Aorta (tissue), 5 donors: ENCODE results near the gene ITM2C. TPM values are rescaled to one million over a fixed set of nuclear protein-coding genes. Genes with fewer than 3 reads are reported as not detected.

Source experiments
- ATAC-seq: fragments of 200-7000 bp; cut with Tn5 transposase; one replicate; pipeline ENCODE4 v1.9.1; 2022; ENCODE audit warnings: moderate library complexity; ENCODE audit not compliant: low FRiP score
- DNase-seq, 2 donors: peaks; one replicate each; pipeline ENCODE4 v3.0.0-alpha.2; 2020
- H3K27ac ChIP-seq, 2 donors: one replicate each; pipeline ENCODE4 v1.5.1; 2013; ENCODE audit warnings: low read length in 2 of 2, mild to moderate bottlenecking in 2 of 2, moderate library complexity in 2 of 2, control low read depth in 1 of 2, inconsistent platforms in 1 of 2, low read depth in 1 of 2
- H3K27me3 ChIP-seq, 2 donors: one replicate each; pipeline ENCODE4 v1.6.1; 2013; ENCODE audit warnings: control low read depth in 1 of 2, low read length in 1 of 2, mild to moderate bottlenecking in 1 of 2, moderate library complexity in 1 of 2; ENCODE audit not compliant: insufficient read depth in 2 of 2, control insufficient read depth in 1 of 2
- H3K36me3 ChIP-seq, 2 donors: one replicate each; pipeline ENCODE4 v1.6.1; 2013; ENCODE audit warnings: control low read depth in 1 of 2, low read length in 1 of 2, mild to moderate bottlenecking in 1 of 2; ENCODE audit not compliant: insufficient read depth in 2 of 2, control insufficient read depth in 1 of 2
- H3K4me1 ChIP-seq, 2 donors: one replicate each; pipeline ENCODE4 v1.6.1; 2013; ENCODE audit warnings: low read length in 2 of 2, control low read depth in 1 of 2, mild to moderate bottlenecking in 1 of 2, moderate library complexity in 1 of 2; ENCODE audit not compliant: insufficient read depth in 2 of 2, control insufficient read depth in 1 of 2
- H3K4me3 ChIP-seq, 2 donors: one replicate each; pipeline ENCODE4 v1.5.1; 2013; ENCODE audit warnings: low read length in 2 of 2, control low read depth in 1 of 2, mild to moderate bottlenecking in 1 of 2
- H3K9me3 ChIP-seq: one replicate; pipeline ENCODE4 v1.6.1; 2013; ENCODE audit warnings: mild to moderate bottlenecking, low read length; ENCODE audit not compliant: control insufficient read depth
- WGBS, 2 donors: extraction: QIAGEN DNeasy Blood & Tissue Kit; methylation state at CpG; one replicate each; pipeline ENCODE4 v1.1.7; 2013; 5-methylcytosine and 5-hydroxymethylcytosine counted together
- intact Hi-C, 2 donors: fragments of 100-400 bp; cut with DNase I; formaldehyde crosslinking; loops; one replicate each; pipeline versions ENCODE4 v1.14.2 to v1.15.0; 2022
- polyA plus RNA-seq, 2 donors: library from polyadenylated mRNA; stranded (reverse); fragments of 200-250 nt; gene quantifications; one replicate each; pipeline ENCODE4 v1.2.3, GENCODE V29; 2013
- total RNA-seq, 2 donors: library from RNA; stranded (reverse); fragmentation: NEBNext Ultra II Directional; extraction: Animal tissue kit (Norgen Biotek cat#: 25700); gene quantifications; one replicate each; pipeline ENCODE4 v1.2.1, GENCODE V29; 2021
- donor health status: healthy with polysubstance abuse.
- donor health status: Bipolar disorder and iron deficiency.
- donor health status: DM: no; HTN: no; CAD: no.
- donor health status: DM: no; HTN: no; CAD: no.
- donor health status: DM: yes; HTN: yes; CAD: no.

ITM2C gene
- total and polyA plus RNA-seq, 4 donors = 59.6 to 117 (median 90.5) TPM

DNA sequence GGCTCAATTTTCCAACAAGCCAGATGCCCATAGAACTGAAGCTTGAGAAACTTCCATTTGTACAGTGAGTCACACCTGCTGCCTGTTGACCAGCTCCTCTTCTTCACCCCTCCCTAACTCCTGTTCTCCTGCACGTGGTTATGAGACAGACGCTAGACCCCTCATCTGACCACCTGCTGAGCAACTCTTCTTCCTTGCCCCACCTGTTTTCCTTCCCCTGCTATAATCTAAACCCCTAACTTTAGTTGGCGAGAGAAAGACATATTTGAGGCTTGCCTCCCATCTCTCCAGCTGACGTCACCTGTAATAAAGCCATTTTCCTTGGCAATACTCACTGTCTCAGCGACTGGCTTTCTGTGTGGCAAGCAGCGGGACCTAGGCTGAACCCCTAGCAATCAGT, 22.3 kb upstream of the ITM2C start:
- Histone ChIP-seq H3K4me3 (no peak overlapping the region), H3K4me1 (no peaks in the 10 kb centered on the region), H3K36me3 (no peaks in the 10 kb centered on the region), H3K27ac (no peak overlapping the region), H3K27me3 (no peaks in the 10 kb centered on the region), H3K9me3 (no peaks in the 10 kb centered on the region)
- intact Hi-C loops = no loop called here
- DNase-seq = peak in 1 of 2 donors; percentile 2
- 31 to 39% methylated on average over 6 of the region's 6 CpGs for WGBS, 2 donors
- no peak for ATAC-seq

DNA sequence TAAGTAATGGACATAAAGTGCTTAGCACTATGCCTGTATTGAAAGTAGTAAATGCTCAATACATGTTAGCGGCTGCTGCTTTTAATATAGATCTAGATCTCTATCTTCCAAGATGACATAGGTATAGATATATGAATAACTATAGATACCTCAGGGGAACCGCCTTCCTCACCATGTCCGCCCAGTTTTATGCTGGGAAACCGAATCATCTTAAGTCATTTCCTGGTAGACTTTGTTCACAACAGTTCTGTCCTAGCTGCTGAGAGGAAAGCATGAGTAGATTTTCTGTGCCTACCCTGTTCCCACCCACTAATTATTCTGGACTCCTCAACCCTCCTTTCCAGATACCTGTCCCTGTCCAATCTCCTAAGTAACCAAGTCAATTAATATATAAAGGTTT, 21.6 kb upstream of the ITM2C start:
- Histone ChIP-seq H3K27me3 (no peaks in the 10 kb centered on the region), H3K4me3 (no peak overlapping the region), H3K9me3 (no peaks in the 10 kb centered on the region), H3K36me3 (no peaks in the 10 kb centered on the region), H3K27ac (no peak overlapping the region), H3K4me1 (no peaks in the 10 kb centered on the region)
- ATAC-seq (no peak), DNase-seq (no peak)
- WGBS, 2 donors = 89% methylated on average over 4 of the region's 4 CpGs
- intact Hi-C loops = no loop called here

- DNase-seq (no peak), ATAC-seq (no peak)
- Histone ChIP-seq H3K27me3 (no peaks in the 10 kb centered on the region), H3K4me3 (no peak overlapping the region), H3K36me3 (no peaks in the 10 kb centered on the region), H3K4me1 (no peaks in the 10 kb centered on the region), H3K27ac (no peak overlapping the region), H3K9me3 (no peaks in the 10 kb centered on the region)
- intact Hi-C loops = loop anchor here in 1 of 2 donors (5.0 kb wide), 1 partner anchor 141 kb away; no protein-coding TSS in a partner anchor
- 97 to 99% methylated on average over 6 of the region's 6 CpGs for WGBS, 2 donors
Observed at GRCh38 chr2:230846360-230846759, 18.4 kb upstream of the ITM2C start.

DNA sequence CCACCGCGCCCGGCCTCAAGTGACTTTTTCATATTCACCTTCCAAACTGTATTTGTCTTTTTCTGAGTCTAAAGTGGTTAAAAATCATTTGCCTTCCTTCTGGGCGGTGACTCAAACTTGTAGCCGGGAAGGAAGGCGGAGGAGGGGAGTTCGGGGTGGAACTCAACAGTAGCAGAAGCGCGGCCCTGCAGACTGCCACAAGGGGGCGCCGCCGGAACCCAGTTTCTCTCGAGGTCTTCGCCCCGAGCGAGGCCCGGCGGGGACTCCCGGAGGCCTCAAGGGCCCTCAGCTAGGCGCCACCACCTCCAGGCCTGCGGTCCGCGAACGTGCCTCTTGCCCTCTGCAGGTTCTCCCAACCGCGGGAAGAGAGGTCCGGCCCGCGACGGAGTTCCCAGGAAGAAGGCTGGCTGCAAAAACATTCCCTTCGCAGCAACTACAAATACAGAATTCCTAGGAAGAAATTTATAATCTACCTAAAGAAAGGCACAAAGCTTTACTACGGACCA, 16.8 kb upstream of the ITM2C start:
- ATAC-seq (peak; percentile 90), DNase-seq (peak; percentile 93 to 97)
- Histone ChIP-seq H3K4me1 (no peaks in the 10 kb centered on the region), H3K4me3 (peak overlapping the region in 1 of 2 donors; percentile 4), H3K27me3 (no peaks in the 10 kb centered on the region), H3K36me3 (no peaks in the 10 kb centered on the region), H3K27ac (no peak overlapping the region), H3K9me3 (no peaks in the 10 kb centered on the region)
- intact Hi-C loops = loop anchor here in 1 of 2 donors (2.0 to 5.0 kb wide), 2 partner anchors 67 to 139 kb away; no protein-coding TSS in a partner anchor
- WGBS, 2 donors = 5 to 6% methylated on average over 32 of the region's 32 CpGs

DNA sequence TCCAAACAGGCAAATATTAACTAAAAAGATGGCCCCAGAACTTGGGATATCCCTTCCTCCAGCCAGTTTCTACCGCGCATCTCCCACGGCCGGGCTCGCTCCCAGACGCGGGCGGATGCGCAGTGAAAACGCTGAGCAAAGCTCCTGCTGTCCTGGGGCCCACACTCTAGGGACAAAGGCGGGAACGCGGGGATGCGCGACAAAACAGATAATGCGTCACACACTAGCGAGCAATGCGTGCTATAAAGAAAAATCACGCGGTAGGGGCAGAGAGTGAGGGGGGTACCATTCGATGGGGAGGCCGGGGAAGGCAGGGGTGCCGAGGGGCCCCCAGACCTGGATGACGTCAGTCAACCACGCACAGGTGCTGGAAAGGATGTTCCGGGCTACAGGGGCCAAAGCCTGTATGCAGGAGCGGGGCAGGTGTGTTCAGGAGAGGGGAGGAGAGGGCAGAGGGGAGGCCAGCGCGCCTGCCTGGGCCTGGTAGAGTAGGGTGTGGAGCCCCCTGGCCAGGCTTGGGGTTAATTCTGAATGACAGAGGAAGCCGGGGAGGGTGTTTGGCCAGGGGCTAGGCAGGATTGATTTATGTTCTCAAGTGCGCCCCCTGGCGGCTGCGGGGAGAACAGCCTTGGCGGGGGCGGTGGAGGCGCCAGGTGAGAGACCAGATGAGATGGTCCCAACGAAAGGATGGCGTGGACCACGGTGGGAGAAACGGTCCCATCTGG, 14.9 kb upstream of the ITM2C start:
- H3K9me3 ChIP-seq = no peaks in the 10 kb centered on the region
- H3K36me3 ChIP-seq = no peaks in the 10 kb centered on the region
- no peak overlapping the region for H3K27ac ChIP-seq
- H3K4me1 ChIP-seq = no peaks in the 10 kb centered on the region
- ATAC-seq (no peak), DNase-seq (no peak)
- no peak overlapping the region for H3K4me3 ChIP-seq
- WGBS, 2 donors = 61 to 66% methylated on average over 40 of the region's 40 CpGs
- intact Hi-C loops = loop anchor here in 1 of 2 donors (2.0 to 5.0 kb wide), 2 partner anchors 65 to 138 kb away; no protein-coding TSS in a partner anchor
- H3K27me3 ChIP-seq = no peaks in the 10 kb centered on the region

- Histone ChIP-seq H3K9me3 (no peaks in the 10 kb centered on the region), H3K4me1 (no peaks in the 10 kb centered on the region), H3K27ac (no peak overlapping the region), H3K36me3 (no peaks in the 10 kb centered on the region), H3K27me3 (no peaks in the 10 kb centered on the region), H3K4me3 (no peak overlapping the region)
- intact Hi-C loops = no loop called here
- no peak for ATAC-seq
- WGBS, 2 donors = 60 to 61% methylated on average over 7 of the region's 7 CpGs
- no peak for DNase-seq
Observed at GRCh38 chr2:230850358-230850658, 14.4 kb upstream of the ITM2C start.

- ATAC-seq (no peak), DNase-seq (no peak)
- Histone ChIP-seq H3K9me3 (no peaks in the 10 kb centered on the region), H3K27ac (no peak overlapping the region), H3K27me3 (peaks cover 0 to 5% of the 10 kb centered on the region in 2 donors), H3K36me3 (no peaks in the 10 kb centered on the region), H3K4me3 (no peak overlapping the region), H3K4me1 (no peaks in the 10 kb centered on the region)
- 87 to 88% methylated on average over 4 of the region's 4 CpGs for WGBS, 2 donors
- intact Hi-C loops = no loop called here
Observed at GRCh38 chr2:230852113-230852512, 12.6 kb upstream of the ITM2C start.

DNA sequence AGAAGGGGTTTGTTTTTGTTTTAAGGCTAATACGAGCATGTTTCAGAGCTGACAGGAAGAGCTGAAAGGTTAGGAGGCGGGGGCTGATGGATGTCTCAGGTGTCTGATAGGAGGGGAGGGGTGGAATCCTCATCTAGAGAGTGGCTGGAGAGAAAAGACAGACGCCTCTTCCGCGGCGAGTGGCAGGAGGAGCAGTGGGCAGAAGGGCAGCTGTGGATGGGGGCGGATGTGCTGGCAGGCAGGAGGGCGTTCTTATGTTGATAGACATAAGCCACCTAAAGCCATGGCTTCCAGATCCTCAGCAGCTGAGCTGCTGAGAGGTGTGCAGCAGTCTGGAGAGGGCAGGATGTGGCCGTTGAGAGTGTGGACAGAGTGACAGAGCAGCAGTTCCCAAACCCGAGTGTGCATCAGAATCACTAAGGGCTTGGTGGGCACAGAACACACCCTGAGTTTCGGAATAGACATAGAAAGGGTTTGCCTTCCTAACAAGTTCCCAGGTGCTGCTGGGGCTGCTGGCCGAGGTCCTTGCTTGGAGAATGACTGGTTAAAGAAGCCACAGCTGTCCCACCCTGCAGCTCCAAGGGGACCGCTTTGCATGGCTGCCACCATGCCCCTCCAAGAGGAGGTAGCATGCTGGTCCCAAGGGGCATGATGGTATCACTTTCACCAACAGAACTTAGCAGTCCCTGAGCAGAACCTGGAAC, 3.0 kb upstream of the ITM2C start:
- DNase-seq (no peak), ATAC-seq (no peak)
- H3K36me3 ChIP-seq = no peaks in the 10 kb centered on the region
- H3K27me3 ChIP-seq = no peaks in the 10 kb centered on the region
- intact Hi-C loops = no loop called here
- no peaks in the 10 kb centered on the region for H3K4me1 ChIP-seq
- 43 to 48% methylated on average over 13 of the region's 13 CpGs for whole genome bisulfite sequencing, 2 donors
- H3K9me3 ChIP-seq = no peaks in the 10 kb centered on the region
- H3K27ac ChIP-seq = no peak overlapping the region
- H3K4me3 ChIP-seq = no peak overlapping the region

GRCh38 chr2:230862292-230862691, 2.5 kb upstream of the ITM2C start:
- no peaks in the 10 kb centered on the region for H3K36me3 ChIP-seq
- 86 to 90% methylated on average over 5 of the region's 5 CpGs for WGBS, 2 donors
- no peaks in the 10 kb centered on the region for H3K4me1 ChIP-seq
- no peaks in the 10 kb centered on the region for H3K27me3 ChIP-seq
- no peaks in the 10 kb centered on the region for H3K9me3 ChIP-seq
- H3K27ac ChIP-seq = no peak overlapping the region
- ATAC-seq (no peak), DNase-seq (no peak)
- intact Hi-C loops = no loop called here
- no peak overlapping the region for H3K4me3 ChIP-seq
